Stimulated activated CD8-positive, alpha-beta memory T cell treated with anti-CD3 and anti-CD28 coated beads, Interleukin-7, amount 100 ng/mL, for 1 hour (primary cell): ENCODE results near the gene GRIK4.
"Not testable (repeated sequence)": the region's sequence is repeated elsewhere in the genome, so short reads cannot be mapped to it uniquely, and the experiment has no call there.

Experiments used
- DNase-seq, 2 donors: peaks; one replicate each; pipeline ENCODE4 v3.0.0-alpha.2; 2020; ENCODE audit warnings: low read depth in 2 of 2

The GRIK4 gene

GRCh38 chr11:120994091-120994859, 482.7 kb downstream of the GRIK4 start:
- DNase-seq, result no peak

- DNase-seq, result no peak
Measured at GRCh38 chr11:120995184-120995583, 483.6 kb downstream of the GRIK4 start.

- no peak for DNase-seq
Measured at GRCh38 chr11:120996973-120997372, 485.4 kb downstream of the GRIK4 start.

- DNase-seq, result no peak
Measured at GRCh38 chr11:120998581-120998980, 487.0 kb downstream of the GRIK4 start.

GRCh38 chr11:121004206-121004840, 492.8 kb downstream of the GRIK4 start:
- no peak for DNase-seq

GRCh38 chr11:121006922-121007321, 495.4 kb downstream of the GRIK4 start:
- no peak for DNase-seq

- DNase-seq, result no peak
Measured at GRCh38 chr11:121008551-121008950, 497.0 kb downstream of the GRIK4 start.

GRCh38 chr11:121012091-121012490, 500.5 kb downstream of the GRIK4 start:
- DNase-seq, result no peak

GRCh38 chr11:121018746-121019145, 507.2 kb downstream of the GRIK4 start:
- DNase-seq, result no peak

- not testable (repeated sequence) for DNase-seq
Measured at GRCh38 chr11:121021718-121022117, 510.2 kb downstream of the GRIK4 start.

GRCh38 chr11:121023848-121024751, 512.6 kb downstream of the GRIK4 start, which contains the start of gene TBCEL:
Gene TBCEL (plus strand): TSS chr11:121024102. CDS start chr11:121045691, 21,589 bp downstream.
- peak; percentile 49 to 57 for DNase-seq

- no peak for DNase-seq
Measured at GRCh38 chr11:121024989-121025388, 513.4 kb downstream of the GRIK4 start.

- no peak for DNase-seq
Measured at GRCh38 chr11:121029153-121029552, 517.6 kb downstream of the GRIK4 start.

GRCh38 chr11:121029813-121030445, 518.4 kb downstream of the GRIK4 start:
- DNase-seq, result no peak

- no peak for DNase-seq
Measured at GRCh38 chr11:121031167-121031566, 519.6 kb downstream of the GRIK4 start.

GRCh38 chr11:121031648-121032047, 520.1 kb downstream of the GRIK4 start:
- DNase-seq, result not testable (repeated sequence)

GRCh38 chr11:121032546-121032945, 521.0 kb downstream of the GRIK4 start:
- DNase-seq, result no peak

- DNase-seq, result no peak
Measured at GRCh38 chr11:121033635-121034034, 522.1 kb downstream of the GRIK4 start.

- no peak for DNase-seq
Measured at GRCh38 chr11:121035169-121035755, 523.7 kb downstream of the GRIK4 start.

- DNase-seq, result no peak
Measured at GRCh38 chr11:121035780-121036179, 524.2 kb downstream of the GRIK4 start.

GRCh38 chr11:121037016-121037415, 525.5 kb downstream of the GRIK4 start:
- no peak for DNase-seq
